Omental fat pad (tissue), 4 donors: ENCODE results near the gene MKRN2OS. TPM values are rescaled to one million over a fixed set of nuclear protein-coding genes. Genes with fewer than 3 reads are reported as not detected.

Source experiments
- ATAC-seq: fragments of 150-250 bp; one replicate; pipeline ENCODE4 v1.9.1; 2016; ENCODE audit warnings: mild to moderate bottlenecking, moderate library complexity; ENCODE audit not compliant: low FRiP score
- DNase-seq: peaks from one replicate; pipeline ENCODE4 v3.0.0-alpha.2; 2019; ENCODE audit warnings: low spot score
- total RNA-seq, 4 donors: library from RNA; depleted of rRNA; stranded (reverse); fragments of >200 nt; gene quantifications; one replicate each; pipeline ENCODE4 v1.1.0, GENCODE V29; 2016
- TF ChIP-seq, protein P1 (sequence below), 3 donors: fragments of 450-650 bp; IDR thresholded peaks; one replicate each; pipeline ENCODE4 v1.5.1; 2016 to 2017; ENCODE audit warnings: antibody characterized with exemption in 3 of 3, mild to moderate bottlenecking in 3 of 3, moderate library complexity in 2 of 3

MKRN2OS gene
- total RNA-seq, 4 donors from 2014 or later = not detected

DNA sequence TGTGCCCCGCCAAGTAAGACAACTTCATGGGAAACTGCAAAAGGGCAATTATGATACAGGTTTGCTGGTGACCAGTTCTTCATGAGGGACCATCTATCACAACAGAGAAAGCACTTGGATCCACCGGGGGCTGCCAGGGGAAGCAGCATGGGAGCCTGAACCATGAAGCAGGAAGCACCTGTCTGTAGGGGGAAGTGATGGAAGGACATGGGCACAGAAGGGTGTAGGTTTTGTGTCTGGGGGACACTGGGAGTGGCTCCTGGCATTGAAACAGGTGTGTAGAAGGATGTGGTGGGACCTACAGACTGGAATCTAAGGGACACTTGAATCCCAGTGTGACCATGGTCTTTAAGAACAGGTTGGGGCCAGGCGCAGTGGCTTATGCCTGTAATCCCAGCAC lies 34.2 kb upstream of the MKRN2OS start:
- no peak for ATAC-seq
- TF ChIP-seq, protein P1, sequence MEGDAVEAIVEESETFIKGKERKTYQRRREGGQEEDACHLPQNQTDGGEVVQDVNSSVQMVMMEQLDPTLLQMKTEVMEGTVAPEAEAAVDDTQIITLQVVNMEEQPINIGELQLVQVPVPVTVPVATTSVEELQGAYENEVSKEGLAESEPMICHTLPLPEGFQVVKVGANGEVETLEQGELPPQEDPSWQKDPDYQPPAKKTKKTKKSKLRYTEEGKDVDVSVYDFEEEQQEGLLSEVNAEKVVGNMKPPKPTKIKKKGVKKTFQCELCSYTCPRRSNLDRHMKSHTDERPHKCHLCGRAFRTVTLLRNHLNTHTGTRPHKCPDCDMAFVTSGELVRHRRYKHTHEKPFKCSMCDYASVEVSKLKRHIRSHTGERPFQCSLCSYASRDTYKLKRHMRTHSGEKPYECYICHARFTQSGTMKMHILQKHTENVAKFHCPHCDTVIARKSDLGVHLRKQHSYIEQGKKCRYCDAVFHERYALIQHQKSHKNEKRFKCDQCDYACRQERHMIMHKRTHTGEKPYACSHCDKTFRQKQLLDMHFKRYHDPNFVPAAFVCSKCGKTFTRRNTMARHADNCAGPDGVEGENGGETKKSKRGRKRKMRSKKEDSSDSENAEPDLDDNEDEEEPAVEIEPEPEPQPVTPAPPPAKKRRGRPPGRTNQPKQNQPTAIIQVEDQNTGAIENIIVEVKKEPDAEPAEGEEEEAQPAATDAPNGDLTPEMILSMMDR (IDR thresholded peaks at IDR 0.05) = no peak
- no peak for DNase-seq

DNA sequence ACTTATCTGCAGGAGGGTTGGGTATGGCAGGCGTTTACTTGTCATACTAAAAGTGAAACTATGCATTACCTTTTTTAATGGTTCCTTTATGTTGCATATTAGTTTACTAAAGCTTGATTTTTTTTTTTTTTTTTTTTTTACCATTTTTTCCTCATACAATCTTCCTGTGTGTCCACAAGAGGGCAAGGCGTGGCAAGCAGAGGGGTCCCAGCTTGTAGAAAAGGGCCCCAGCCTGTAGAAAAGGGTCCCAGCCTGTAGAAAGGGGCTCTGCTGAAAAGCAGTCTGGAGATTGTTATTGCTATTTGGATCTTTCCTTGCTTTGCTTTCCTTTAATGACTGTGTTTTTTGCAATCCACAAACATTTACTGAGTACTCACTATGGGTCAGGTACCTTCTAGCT lies 33.4 kb upstream of the MKRN2OS start:
- TF ChIP-seq, protein P1 (IDR thresholded peaks at IDR 0.05) = no peak
- ATAC-seq = no peak
- no peak for DNase-seq

DNA sequence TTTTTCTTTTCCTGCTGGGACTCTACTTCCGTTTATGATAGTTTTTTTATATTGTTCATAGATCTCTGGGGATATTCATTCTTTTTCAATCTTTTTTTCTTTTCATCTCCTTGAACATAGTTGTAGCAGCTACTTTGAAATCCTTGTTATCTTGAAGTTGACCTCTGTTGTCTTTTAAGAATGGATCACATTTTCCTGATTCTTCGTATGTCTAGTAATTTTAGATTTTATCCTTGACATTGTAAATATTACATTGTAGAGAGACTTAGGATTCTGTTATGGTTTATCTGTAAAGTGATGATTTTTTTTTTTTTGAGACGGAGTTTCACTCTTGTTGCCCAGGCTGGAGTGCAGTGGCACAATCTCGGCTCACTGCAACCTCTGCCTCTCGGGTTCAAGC lies 32.1 kb upstream of the MKRN2OS start:
- DNase-seq (no peak), ATAC-seq (no peak)
- TF ChIP-seq, protein P1 (IDR thresholded peaks at IDR 0.05) = no peak

DNA sequence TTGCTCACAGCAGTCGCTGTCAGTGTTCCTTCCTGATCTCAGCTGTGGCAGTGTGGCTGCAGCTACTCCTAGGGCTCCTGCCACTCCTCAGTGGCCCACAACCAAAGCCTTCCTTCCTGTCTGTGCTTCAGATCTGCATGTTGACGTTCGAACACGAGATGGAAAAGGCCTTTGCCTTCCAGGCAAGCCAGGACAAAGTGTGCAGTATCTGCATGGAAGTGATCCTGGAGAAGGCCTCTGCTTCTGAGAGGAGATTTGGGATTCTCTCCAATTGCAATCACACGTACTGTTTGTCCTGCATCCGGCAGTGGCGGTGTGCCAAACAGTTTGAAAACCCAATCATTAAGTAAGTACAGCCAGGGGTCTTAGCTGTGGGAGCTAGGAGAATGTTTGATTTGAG lies 29.4 kb upstream of the MKRN2OS start:
- no peak for ATAC-seq
- no peak for DNase-seq
- TF ChIP-seq, protein P1 (IDR thresholded peaks at IDR 0.05) = no peak

DNA sequence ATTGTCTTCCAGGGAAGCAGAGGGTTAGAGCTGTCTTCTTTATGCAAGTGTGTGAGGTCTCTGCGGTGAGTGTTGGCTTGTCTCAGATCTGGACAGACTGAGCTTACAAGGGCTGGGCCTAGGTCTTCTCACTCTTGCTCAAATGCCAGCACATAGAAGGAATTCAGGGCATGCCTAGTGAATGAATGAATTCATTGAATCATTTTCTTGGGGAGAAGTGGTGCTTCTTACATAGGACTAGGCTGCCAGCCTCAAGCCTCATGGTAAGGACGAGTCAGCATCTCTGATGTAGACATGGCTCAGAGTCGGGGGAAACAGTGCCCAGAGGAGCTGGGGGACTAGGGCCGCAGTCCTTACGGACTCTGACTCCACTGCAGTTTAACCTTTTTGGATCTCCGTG lies 28.8 kb upstream of the MKRN2OS start:
- DNase-seq = no peak
- no peak for ATAC-seq
- TF ChIP-seq, protein P1 (IDR thresholded peaks at IDR 0.05) = no peak

DNA sequence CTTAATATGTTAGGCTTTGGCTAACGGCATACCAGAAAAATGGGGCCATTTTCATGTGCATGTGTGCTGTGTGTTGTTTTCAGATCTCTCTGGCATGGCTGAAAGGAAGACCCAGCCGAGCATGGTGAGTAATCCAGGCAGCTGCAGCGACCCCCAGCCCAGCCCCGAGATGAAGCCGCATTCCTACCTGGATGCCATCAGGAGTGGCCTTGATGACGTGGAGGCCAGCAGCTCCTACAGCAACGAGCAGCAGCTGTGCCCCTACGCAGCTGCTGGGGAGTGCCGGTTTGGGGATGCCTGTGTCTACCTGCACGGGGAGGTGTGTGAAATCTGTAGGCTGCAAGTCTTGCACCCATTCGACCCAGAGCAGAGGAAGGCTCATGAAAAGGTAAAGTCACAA lies 26.7 kb upstream of the MKRN2OS start:
- DNase-seq (no peak), ATAC-seq (no peak)
- TF ChIP-seq, protein P1 (IDR thresholded peaks at IDR 0.05) = no peak

DNA sequence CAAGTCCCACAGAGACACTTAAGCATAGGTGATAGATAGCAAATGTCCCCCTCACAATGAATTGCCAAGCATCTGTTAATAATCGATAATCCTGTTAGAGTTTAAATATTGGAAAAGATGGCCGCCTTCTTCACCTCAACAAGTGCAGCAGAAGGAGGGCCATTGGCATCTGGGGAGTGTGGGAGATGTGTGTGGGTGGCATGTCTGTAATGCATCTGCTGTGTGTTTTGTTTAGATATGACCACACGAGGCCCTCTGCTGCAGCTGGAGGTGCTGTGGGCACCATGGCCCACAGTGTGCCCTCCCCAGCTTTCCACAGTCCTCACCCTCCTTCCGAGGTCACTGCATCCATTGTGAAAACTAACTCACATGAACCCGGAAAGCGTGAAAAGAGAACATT lies 24.5 kb upstream of the MKRN2OS start:
- DNase-seq (no peak), ATAC-seq (no peak)
- TF ChIP-seq, protein P1 (IDR thresholded peaks at IDR 0.05) = no peak
